ENCODE results near the gene COL4A2.

The COL4A2 gene

GRCh38 chr13:110419946-110420345 is 112.9 kb downstream of the COL4A2 start:
- H3K9me3 Mint-ChIP-seq, result no peaks in the 10 kb centered on the region
- H3K36me3 Mint-ChIP-seq (ENCODE audit: low read depth), result peaks cover 36% of the 10 kb centered on the region
- H3K4me1 Mint-ChIP-seq, result peaks cover 34% of the 10 kb centered on the region
- no peaks in the 10 kb centered on the region for H3K27me3 Mint-ChIP-seq (ENCODE audit: low read depth)
- H3K27ac Mint-ChIP-seq, result peak overlapping the region in 2 of 3 experiments; percentile 27 to 92
- no peak overlapping the region for H3K4me3 Mint-ChIP-seq
- no peak for TF ChIP-seq CTCF (IDR thresholded peaks at IDR 0.05; ENCODE audit: unreplicated experiment in 3 of 3)

- peaks cover 40% of the 10 kb centered on the region for H3K36me3 Mint-ChIP-seq (ENCODE audit: low read depth)
- peak overlapping the region in 2 of 3 experiments; percentile 27 to 48 for H3K27ac Mint-ChIP-seq
These were observed 113.5 kb downstream of the COL4A2 start for GRCh38 chr13:110420626-110421025.

GRCh38 chr13:110421061-110421460 is 114.0 kb downstream of the COL4A2 start:
- Mint-ChIP-seq H3K9me3 (no peaks in the 10 kb centered on the region), H3K27me3 (ENCODE audit: low read depth) (no peaks in the 10 kb centered on the region), H3K4me1 (peaks cover 37% of the 10 kb centered on the region), H3K27ac (peak overlapping the region in 1 of 3 experiments; percentile 48), H3K4me3 (no peak overlapping the region), H3K36me3 (ENCODE audit: low read depth) (peaks cover 40% of the 10 kb centered on the region)
- no peak for TF ChIP-seq CTCF (IDR thresholded peaks at IDR 0.05; ENCODE audit: unreplicated experiment in 3 of 3)

More at GRCh38 chr13:110420626-110421025, 113.5 kb downstream of the COL4A2 start:
- TF ChIP-seq CTCF (IDR thresholded peaks at IDR 0.05; ENCODE audit: unreplicated experiment in 3 of 3), result no peak
- Mint-ChIP-seq H3K27me3 (ENCODE audit: low read depth) (no peaks in the 10 kb centered on the region), H3K4me1 (peaks cover 40% of the 10 kb centered on the region), H3K9me3 (no peaks in the 10 kb centered on the region), H3K4me3 (no peak overlapping the region)

GRCh38 chr13:110421696-110422385 is 114.8 kb downstream of the COL4A2 start:
- no peak overlapping the region for H3K4me3 Mint-ChIP-seq
- H3K36me3 Mint-ChIP-seq (ENCODE audit: low read depth), result peaks cover 43% of the 10 kb centered on the region
- no peak for TF ChIP-seq CTCF (IDR thresholded peaks at IDR 0.05; ENCODE audit: unreplicated experiment in 3 of 3)
- peaks cover 35% of the 10 kb centered on the region for H3K4me1 Mint-ChIP-seq
- peak overlapping the region in 2 of 3 experiments; percentile 9 to 48 for H3K27ac Mint-ChIP-seq
- no peaks in the 10 kb centered on the region for H3K9me3 Mint-ChIP-seq
- no peaks in the 10 kb centered on the region for H3K27me3 Mint-ChIP-seq (ENCODE audit: low read depth)

- Mint-ChIP-seq H3K27me3 (ENCODE audit: low read depth) (no peaks in the 10 kb centered on the region), H3K9me3 (no peaks in the 10 kb centered on the region), H3K4me3 (no peak overlapping the region), H3K4me1 (peaks cover 24% of the 10 kb centered on the region), H3K36me3 (ENCODE audit: low read depth) (peaks cover 41% of the 10 kb centered on the region), H3K27ac (peak overlapping the region; percentile 8 to 62 (median 15))
- no peak for TF ChIP-seq CTCF (IDR thresholded peaks at IDR 0.05; ENCODE audit: unreplicated experiment in 3 of 3)
These were observed 116.0 kb downstream of the COL4A2 start for GRCh38 chr13:110422913-110423688.
